ENCODE data around the gene REEP1. TPM values are rescaled to one million over a fixed set of nuclear protein-coding genes. Genes with fewer than 3 reads are reported as not detected.

The REEP1 gene
- total and polyA plus RNA-seq, 2 of the 8 experiments (the other 6 are each of a cell fraction or from before 2014, with no cell fraction given), result 0.74 to 1.5 TPM

DNA sequence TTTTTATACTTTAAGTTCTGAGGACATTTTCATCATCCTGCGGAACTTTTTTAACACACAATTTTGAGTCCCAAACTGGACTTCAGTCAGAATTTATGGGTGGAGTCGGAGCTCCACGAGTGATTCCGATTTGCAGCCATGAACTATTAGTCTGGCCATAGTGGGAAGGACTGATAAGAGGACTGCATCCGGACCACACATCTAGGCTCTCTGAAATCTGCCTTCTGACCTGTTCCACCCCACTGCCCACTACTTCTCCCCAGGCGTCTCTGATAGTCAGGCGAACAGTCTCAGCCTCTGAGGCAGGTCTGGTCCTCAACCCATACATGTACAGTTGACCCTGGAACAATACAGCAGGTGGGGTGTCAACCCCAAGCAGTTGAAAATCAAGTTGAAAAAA lies 133.0 kb downstream of the REEP1 start:
- Histone ChIP-seq H3K18ac (ENCODE audit: extremely low read depth, low read length) (no peak overlapping the region), H2BK15ac (ENCODE audit: low read length) (no peak overlapping the region), H3K23ac (ENCODE audit: insufficient read length) (no peak overlapping the region), H3K79me1 (ENCODE audit: low read depth, low read length) (peaks cover 5% of the 10 kb centered on the region), H3K27me3 (replicated peaks in 1 of 4; ENCODE audit: control insufficient read depth in 3 of 4, extremely low read depth in 1 of 4, insufficient read depth in 3 of 4, low read length in 3 of 4) (no peaks in the 10 kb centered on the region), H3K56ac (replicated peaks; ENCODE audit: insufficient read length, low read depth, low read length) (no peak overlapping the region), H2BK5ac (ENCODE audit: low read depth, low read length) (no peak overlapping the region), H2AK5ac (ENCODE audit: low read depth, low read length) (no peak overlapping the region), H2AFZ (ENCODE audit: low read length) (no peak overlapping the region), H3K9ac (replicated peaks in 1 of 4; ENCODE audit: extremely low read depth in 1 of 4, low read depth in 3 of 4, low read length in 3 of 4) (no peak overlapping the region), H3K9me3 (ENCODE audit: insufficient read depth in 2 of 2, low read depth in 1 of 2, low read length in 1 of 2) (no peaks in the 10 kb centered on the region), H3K36me3 (ENCODE audit: control insufficient read depth in 2 of 4, insufficient read depth in 4 of 4, low read length in 3 of 4) (peaks cover 8 to 28% (median 16%) of the 10 kb centered on the region in 4 experiments; a peak in 7 of 8 replicates), H3K4ac (replicated peaks; ENCODE audit: insufficient read length, low read depth, low read length) (no peak overlapping the region), H3K23me2 (ENCODE audit: low read depth, low read length) (no peaks in the 10 kb centered on the region), H4K20me1 (replicated peaks in 1 of 2; ENCODE audit: control insufficient read depth in 1 of 2, insufficient read depth in 2 of 2, low read length in 2 of 2) (peaks cover 0 to 1% of the 10 kb centered on the region in 2 experiments), H3K27ac (ENCODE audit: low read depth, low read length) (no peak overlapping the region), H4K5ac (ENCODE audit: insufficient read length, low read depth, low read length) (no peak overlapping the region), H3K79me2 (ENCODE audit: control insufficient read depth in 1 of 2, insufficient read depth in 2 of 2, low read length in 2 of 2) (peaks cover 0 to 43% of the 10 kb centered on the region in 2 experiments), H4K91ac (replicated peaks; ENCODE audit: insufficient read length, low read length) (no peak overlapping the region), H3K14ac (ENCODE audit: insufficient read length) (no peak overlapping the region), H4K8ac (ENCODE audit: extremely low read depth, insufficient read depth, low read length) (no peak overlapping the region), H3K4me2 (ENCODE audit: insufficient read depth in 1 of 2, low read depth in 2 of 2, low read length in 2 of 2) (no peak overlapping the region), H2BK120ac (replicated peaks; ENCODE audit: low read depth, low read length) (no peak overlapping the region), H2BK12ac (ENCODE audit: low read depth, low read length) (no peak overlapping the region), H3K4me3 (ENCODE audit: extremely low read depth in 1 of 4, insufficient read depth in 2 of 4, low read depth in 3 of 4, low read length in 4 of 4) (no peak overlapping the region), H3K4me1 (replicated peaks in 1 of 4; ENCODE audit: control insufficient read depth in 3 of 4, insufficient read depth in 4 of 4, low read length in 3 of 4) (peaks cover 0 to 6% (median 2%) of the 10 kb centered on the region in 4 experiments; a peak in 3 of 7 replicates), H2BK20ac (ENCODE audit: low read length) (no peak overlapping the region)
- ChIA-PET POLR2A (ENCODE audit: partially characterized antibody) (interaction anchor here (2.1 kb wide), 1 partner anchor 8 kb away, joined by 4 read pairs; no protein-coding TSS in a partner anchor), CTCF (ENCODE audit: partially characterized antibody) (interaction anchor here (0.6 to 2.3 kb wide), 4 partner anchors 16 to 258 kb away, joined by 3 to 12 read pairs (median 4); no protein-coding TSS in a partner anchor)
- no peak for DNase-seq (ENCODE audit: low read depth in 1 of 2, low spot score in 2 of 2)
- WGBS, 2 experiments (ENCODE audit: extremely low coverage in 1 of 2, insufficient coverage in 1 of 2, insufficient read length in 1 of 2, insufficient replicate concordance in 2 of 2, low coverage in 1 of 2, low lambda C conversion rate in 2 of 2, missing lambda C conversion rate in 1 of 2), result 84% methylated on average over 7 of the region's 7 CpGs; no CpG with 5 or more reads in 1 of the 2 experiments
- no peak for FAIRE-seq
- TF ChIP-seq TBP (IDR thresholded peaks at IDR 0.05; ENCODE audit: low read depth, low read length), result no peak
- TF ChIP-seq KDM5A (IDR thresholded peaks at IDR 0.05; ENCODE audit: low read length), result no peak
- TF ChIP-seq GTF2F1 (IDR thresholded peaks at IDR 0.05; ENCODE audit: borderline replicate concordance, low read depth, low read length), result no peak
- TF ChIP-seq SP1 (IDR thresholded peaks at IDR 0.05; ENCODE audit: low read depth, low read length), result no peak
- no peak for TF ChIP-seq RXRA (IDR thresholded peaks at IDR 0.05; ENCODE audit: insufficient read depth, low read depth, low read length)
- TF ChIP-seq GABPA (IDR thresholded peaks at IDR 0.05; ENCODE audit: borderline replicate concordance, insufficient read depth, low read length), result no peak
- no peak for TF ChIP-seq TCF12 (IDR thresholded peaks at IDR 0.05; ENCODE audit: low read depth, low read length)
- no peak for TF ChIP-seq SAP30 (IDR thresholded peaks at IDR 0.05; ENCODE audit: insufficient read depth, insufficient replicate concordance, low read length)
- TF ChIP-seq SP4 (IDR thresholded peaks at IDR 0.05; ENCODE audit: low read length), result no peak
- no peak for TF ChIP-seq JUND (IDR thresholded peaks at IDR 0.05; ENCODE audit: low read length)
- no peak for TF ChIP-seq POLR2AphosphoS5 (IDR thresholded peaks at IDR 0.05; ENCODE audit: low read depth, low read length)
- TF ChIP-seq RFX5 (IDR thresholded peaks at IDR 0.05; ENCODE audit: borderline replicate concordance, low read depth, low read length), result no peak
- no peak for TF ChIP-seq CHD2 (IDR thresholded peaks at IDR 0.05; ENCODE audit: low read length)
- no peak for TF ChIP-seq SP2 (IDR thresholded peaks at IDR 0.05; ENCODE audit: low read length)
- no peak for TF ChIP-seq BACH1 (IDR thresholded peaks at IDR 0.05; ENCODE audit: low read length)
- TF ChIP-seq YY1 (IDR thresholded peaks at IDR 0.05; ENCODE audit: low read depth, low read length), result no peak
- no peak for TF ChIP-seq ASH2L (IDR thresholded peaks at IDR 0.05; ENCODE audit: low read length)

All from H1 (cell line).